Endothelial cell of coronary artery (primary cell): ENCODE results near the gene KRTAP5-7. TPM values are rescaled to one million over a fixed set of nuclear protein-coding genes. Genes with fewer than 3 reads are reported as not detected.

ENCODE experiments used
- total RNA-seq: library from RNA; depleted of rRNA; stranded (reverse); fragments of >200 nt; gene quantifications from 2 replicates; pipeline ENCODE4 v1.2.3, GENCODE V29; 2014

The KRTAP5-7 gene
- total RNA-seq, result not detected in 2 replicates

GRCh38 chr11:71526796-71527575 is at the start of gene KRTAP5-7:
TSS of gene KRTAP5-7 (plus strand) at chr11:71527267. CDS start at chr11:71527301, 34 bp downstream.

GRCh38 chr11:71537977-71538665 is 11.1 kb downstream of the KRTAP5-7 start, which contains the start of gene KRTAP5-8:
TSS of gene KRTAP5-8 (plus strand) at chr11:71538025. CDS start at chr11:71538056, 31 bp downstream.

GRCh38 chr11:71548120-71548519 is 21.1 kb downstream of the KRTAP5-7 start, which contains the start of gene KRTAP5-9:
TSS of gene KRTAP5-9 (plus strand) at chr11:71548420. CDS start at chr11:71548658, 238 bp downstream.

GRCh38 chr11:71565263-71565662 is 38.2 kb downstream of the KRTAP5-7 start, which contains the start of gene KRTAP5-10:
TSS of gene KRTAP5-10 (plus strand) at chr11:71565563. CDS start at chr11:71565588, 25 bp downstream.

Other genes with a start within 250 kb of the KRTAP5-7 start
- 25.1 and 26.7 TPM in 2 replicates for gene DHCR7, start 78.9 kb upstream of the KRTAP5-7 start, total RNA-seq
- 94.6 and 104 TPM in 2 replicates for gene NADSYN1, start 74.1 kb upstream of the KRTAP5-7 start, total RNA-seq
- gene KRTAP5-8, start 10.8 kb downstream of the KRTAP5-7 start, total RNA-seq, result not detected in 2 replicates
- gene KRTAP5-9, start 21.2 kb downstream of the KRTAP5-7 start, total RNA-seq, result not detected in 2 replicates
- not detected in 2 replicates for gene KRTAP5-10, start 38.3 kb downstream of the KRTAP5-7 start, total RNA-seq
- not detected in 2 replicates for gene KRTAP5-11, start 55.6 kb downstream of the KRTAP5-7 start, total RNA-seq